Measurements from ENCODE around the gene PBRM1. TPM values are rescaled to one million over a fixed set of nuclear protein-coding genes. Genes with fewer than 3 reads are reported as not detected.

The PBRM1 gene
- total and polyA plus RNA-seq, 2 of the 13 experiments (the other 11 are each of a cell fraction or from before 2014, with no cell fraction given) = 10.9 to 33.2 TPM

DNA sequence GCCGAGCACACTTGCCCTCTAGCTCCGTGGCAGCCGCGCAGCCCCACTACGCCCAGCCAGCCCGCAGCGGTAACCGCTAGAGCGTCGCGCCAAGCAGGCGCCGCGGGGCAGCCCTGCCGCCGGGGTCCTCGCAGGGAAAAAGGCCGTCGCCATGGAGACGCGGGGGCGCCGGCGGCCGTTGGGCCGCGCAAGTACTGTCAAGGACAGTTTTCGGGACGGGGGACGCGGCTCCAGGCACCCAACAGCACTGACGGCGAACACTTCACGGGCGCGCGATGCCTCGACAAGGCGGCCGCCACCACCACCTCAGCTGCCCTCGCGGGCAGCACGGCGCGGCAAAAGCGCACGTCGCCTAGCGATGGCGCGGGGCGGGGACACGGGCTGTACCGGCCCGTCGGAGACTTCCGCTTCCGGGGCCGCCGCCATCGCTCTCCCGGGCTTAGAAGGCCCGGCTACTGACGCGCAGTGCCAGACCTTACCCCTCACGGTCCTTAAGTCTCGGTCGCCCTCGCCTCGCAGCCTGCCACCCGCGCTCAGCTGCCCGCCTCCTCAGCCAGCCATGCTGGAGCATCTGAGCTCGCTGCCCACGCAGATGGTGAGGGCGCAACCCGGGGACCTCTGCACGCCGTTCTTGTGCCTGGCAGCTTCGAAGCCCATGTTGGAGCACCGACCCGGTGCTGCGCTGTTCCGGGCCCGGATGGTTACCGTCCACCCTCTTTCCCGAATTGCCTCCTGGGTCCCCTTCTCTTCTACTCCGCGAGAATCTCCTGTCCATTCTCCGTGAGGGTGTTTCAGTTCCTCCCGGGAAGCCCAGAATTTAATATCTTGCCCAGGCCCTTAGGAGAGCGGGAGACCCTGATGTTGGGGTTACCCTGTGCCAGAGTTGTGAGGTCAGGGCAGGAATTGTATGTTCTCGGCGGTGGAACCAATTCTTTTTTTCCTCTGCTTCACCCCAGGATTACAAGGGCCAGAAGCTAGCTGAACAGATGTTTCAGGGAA, 20.3 kb upstream of the PBRM1 start, which contains the start of the genes GLT8D1 and SPCS1 (continued):
- TF ChIP-seq, protein P1, sequence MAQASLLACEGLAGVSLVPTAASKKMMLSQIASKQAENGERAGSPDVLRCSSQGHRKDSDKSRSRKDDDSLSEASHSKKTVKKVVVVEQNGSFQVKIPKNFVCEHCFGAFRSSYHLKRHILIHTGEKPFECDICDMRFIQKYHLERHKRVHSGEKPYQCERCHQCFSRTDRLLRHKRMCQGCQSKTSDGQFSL (CRISPR knock-in tag; IDR thresholded peaks at IDR 0.05) = no peak
- TF ChIP-seq ZNF124 (CRISPR knock-in tag; IDR thresholded peaks at IDR 0.05) (no peak; the same call in 1 of the 2 replicates), ZNF850 (CRISPR knock-in tag; conservative IDR thresholded peaks at IDR 0.05) (peak; percentile 93), MTF2 (CRISPR knock-in tag; IDR thresholded peaks at IDR 0.05; ENCODE audit: borderline replicate concordance) (no peak; the same call in 1 of the 2 replicates), ASH2L (IDR thresholded peaks at IDR 0.05; ENCODE audit: insufficient read length, low read depth, low read length) (peak; percentile 93), MXD4 (CRISPR knock-in tag; IDR thresholded peaks at IDR 0.05) (peak; percentile 93), CCDC6 (CRISPR knock-in tag; IDR thresholded peaks at IDR 0.05) (no peak; the same call in none of the 2 replicates), ZNF839 (CRISPR knock-in tag; IDR thresholded peaks at IDR 0.05; ENCODE audit: borderline replicate concordance) (peak; percentile 91), ARNT2 (CRISPR knock-in tag; IDR thresholded peaks at IDR 0.05; ENCODE audit: low read depth) (peak; percentile 87), ELF1 (CRISPR knock-in tag; IDR thresholded peaks at IDR 0.05) (peak; percentile 79)
- TF ChIP-seq, protein P2, sequence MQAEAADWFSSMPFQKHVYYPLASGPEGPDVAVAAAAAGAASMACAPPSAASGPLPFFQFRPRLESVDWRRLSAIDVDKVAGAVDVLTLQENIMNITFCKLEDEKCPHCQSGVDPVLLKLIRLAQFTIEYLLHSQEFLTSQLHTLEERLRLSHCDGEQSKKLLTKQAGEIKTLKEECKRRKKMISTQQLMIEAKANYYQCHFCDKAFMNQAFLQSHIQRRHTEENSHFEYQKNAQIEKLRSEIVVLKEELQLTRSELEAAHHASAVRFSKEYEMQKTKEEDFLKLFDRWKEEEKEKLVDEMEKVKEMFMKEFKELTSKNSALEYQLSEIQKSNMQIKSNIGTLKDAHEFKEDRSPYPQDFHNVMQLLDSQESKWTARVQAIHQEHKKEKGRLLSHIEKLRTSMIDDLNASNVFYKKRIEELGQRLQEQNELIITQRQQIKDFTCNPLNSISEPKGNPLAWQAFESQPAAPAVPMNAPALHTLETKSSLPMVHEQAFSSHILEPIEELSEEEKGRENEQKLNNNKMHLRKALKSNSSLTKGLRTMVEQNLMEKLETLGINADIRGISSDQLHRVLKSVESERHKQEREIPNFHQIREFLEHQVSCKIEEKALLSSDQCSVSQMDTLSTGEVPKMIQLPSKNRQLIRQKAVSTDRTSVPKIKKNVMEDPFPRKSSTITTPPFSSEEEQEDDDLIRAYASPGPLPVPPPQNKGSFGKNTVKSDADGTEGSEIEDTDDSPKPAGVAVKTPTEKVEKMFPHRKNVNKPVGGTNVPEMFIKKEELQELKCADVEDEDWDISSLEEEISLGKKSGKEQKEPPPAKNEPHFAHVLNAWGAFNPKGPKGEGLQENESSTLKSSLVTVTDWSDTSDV (CRISPR knock-in tag; IDR thresholded peaks at IDR 0.05) = peak; percentile 84
- TF ChIP-seq, protein P3, sequence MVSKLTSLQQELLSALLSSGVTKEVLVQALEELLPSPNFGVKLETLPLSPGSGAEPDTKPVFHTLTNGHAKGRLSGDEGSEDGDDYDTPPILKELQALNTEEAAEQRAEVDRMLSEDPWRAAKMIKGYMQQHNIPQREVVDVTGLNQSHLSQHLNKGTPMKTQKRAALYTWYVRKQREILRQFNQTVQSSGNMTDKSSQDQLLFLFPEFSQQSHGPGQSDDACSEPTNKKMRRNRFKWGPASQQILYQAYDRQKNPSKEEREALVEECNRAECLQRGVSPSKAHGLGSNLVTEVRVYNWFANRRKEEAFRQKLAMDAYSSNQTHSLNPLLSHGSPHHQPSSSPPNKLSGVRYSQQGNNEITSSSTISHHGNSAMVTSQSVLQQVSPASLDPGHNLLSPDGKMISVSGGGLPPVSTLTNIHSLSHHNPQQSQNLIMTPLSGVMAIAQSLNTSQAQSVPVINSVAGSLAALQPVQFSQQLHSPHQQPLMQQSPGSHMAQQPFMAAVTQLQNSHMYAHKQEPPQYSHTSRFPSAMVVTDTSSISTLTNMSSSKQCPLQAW (CRISPR knock-in tag; IDR thresholded peaks at IDR 0.05) = no peak; the same call in 1 of the 2 replicates
- TF ChIP-seq, protein P4, sequence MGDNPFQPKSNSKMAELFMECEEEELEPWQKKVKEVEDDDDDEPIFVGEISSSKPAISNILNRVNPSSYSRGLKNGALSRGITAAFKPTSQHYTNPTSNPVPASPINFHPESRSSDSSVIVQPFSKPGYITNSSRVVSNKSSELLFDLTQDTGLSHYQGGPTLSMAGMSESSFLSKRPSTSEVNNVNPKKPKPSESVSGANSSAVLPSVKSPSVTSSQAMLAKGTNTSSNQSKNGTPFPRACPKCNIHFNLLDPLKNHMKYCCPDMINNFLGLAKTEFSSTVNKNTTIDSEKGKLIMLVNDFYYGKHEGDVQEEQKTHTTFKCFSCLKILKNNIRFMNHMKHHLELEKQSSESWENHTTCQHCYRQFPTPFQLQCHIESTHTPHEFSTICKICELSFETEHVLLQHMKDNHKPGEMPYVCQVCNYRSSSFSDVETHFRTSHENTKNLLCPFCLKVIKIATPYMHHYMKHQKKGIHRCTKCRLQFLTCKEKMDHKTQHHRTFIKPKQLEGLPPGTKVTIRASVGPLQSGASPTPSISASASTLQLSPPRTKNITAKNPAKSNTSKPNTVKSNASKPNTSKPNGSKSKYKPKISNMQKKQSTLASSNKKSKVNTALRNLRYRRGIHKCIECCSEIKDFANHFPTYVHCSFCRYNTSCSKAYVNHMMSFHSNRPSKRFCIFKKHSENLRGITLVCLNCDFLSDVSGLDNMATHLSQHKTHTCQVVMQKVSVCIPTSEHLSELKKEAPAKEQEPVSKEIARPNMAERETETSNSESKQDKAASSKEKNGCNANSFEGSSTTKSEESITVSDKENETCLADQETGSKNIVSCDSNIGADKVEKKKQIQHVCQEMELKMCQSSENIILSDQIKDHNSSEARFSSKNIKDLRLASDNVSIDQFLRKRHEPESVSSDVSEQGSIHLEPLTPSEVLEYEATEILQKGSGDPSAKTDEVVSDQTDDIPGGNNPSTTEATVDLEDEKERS (CRISPR knock-in tag; IDR thresholded peaks at IDR 0.05) = 0 out of 2 replicates have a peak, but pooled peaks have one; percentile 46
- TF ChIP-seq, protein P5, sequence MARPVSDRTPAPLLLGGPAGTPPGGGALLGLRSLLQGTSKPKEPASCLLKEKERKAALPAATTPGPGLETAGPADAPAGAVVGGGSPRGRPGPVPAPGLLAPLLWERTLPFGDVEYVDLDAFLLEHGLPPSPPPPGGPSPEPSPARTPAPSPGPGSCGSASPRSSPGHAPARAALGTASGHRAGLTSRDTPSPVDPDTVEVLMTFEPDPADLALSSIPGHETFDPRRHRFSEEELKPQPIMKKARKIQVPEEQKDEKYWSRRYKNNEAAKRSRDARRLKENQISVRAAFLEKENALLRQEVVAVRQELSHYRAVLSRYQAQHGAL (CRISPR knock-in tag; IDR thresholded peaks at IDR 0.05; ENCODE audit: not compliant biosample characterization) = peak; percentile 2
- TF ChIP-seq, protein P6, sequence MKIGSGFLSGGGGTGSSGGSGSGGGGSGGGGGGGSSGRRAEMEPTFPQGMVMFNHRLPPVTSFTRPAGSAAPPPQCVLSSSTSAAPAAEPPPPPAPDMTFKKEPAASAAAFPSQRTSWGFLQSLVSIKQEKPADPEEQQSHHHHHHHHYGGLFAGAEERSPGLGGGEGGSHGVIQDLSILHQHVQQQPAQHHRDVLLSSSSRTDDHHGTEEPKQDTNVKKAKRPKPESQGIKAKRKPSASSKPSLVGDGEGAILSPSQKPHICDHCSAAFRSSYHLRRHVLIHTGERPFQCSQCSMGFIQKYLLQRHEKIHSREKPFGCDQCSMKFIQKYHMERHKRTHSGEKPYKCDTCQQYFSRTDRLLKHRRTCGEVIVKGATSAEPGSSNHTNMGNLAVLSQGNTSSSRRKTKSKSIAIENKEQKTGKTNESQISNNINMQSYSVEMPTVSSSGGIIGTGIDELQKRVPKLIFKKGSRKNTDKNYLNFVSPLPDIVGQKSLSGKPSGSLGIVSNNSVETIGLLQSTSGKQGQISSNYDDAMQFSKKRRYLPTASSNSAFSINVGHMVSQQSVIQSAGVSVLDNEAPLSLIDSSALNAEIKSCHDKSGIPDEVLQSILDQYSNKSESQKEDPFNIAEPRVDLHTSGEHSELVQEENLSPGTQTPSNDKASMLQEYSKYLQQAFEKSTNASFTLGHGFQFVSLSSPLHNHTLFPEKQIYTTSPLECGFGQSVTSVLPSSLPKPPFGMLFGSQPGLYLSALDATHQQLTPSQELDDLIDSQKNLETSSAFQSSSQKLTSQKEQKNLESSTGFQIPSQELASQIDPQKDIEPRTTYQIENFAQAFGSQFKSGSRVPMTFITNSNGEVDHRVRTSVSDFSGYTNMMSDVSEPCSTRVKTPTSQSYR (CRISPR knock-in tag; IDR thresholded peaks at IDR 0.05; ENCODE audit: borderline replicate concordance) = no peak
